Mucosa of stomach (tissue), 1 donor: ENCODE measurements around the gene SH3PXD2B.

ENCODE experiments used
- H3K27me3 ChIP-seq: one replicate; pipeline ENCODE4 v1.7.0; 2013; ENCODE audit warnings: mild to moderate bottlenecking, low read length; ENCODE audit not compliant: control insufficient read depth, insufficient read depth
- H3K36me3 ChIP-seq: one replicate; pipeline ENCODE4 v1.7.0; 2013; ENCODE audit warnings: low read length; ENCODE audit not compliant: control insufficient read depth, insufficient read depth
- H3K4me1 ChIP-seq: one replicate; pipeline ENCODE4 v1.7.0; 2013; ENCODE audit warnings: mild to moderate bottlenecking, low read length; ENCODE audit not compliant: control insufficient read depth, insufficient read depth
- H3K4me3 ChIP-seq: one replicate; pipeline ENCODE4 v1.7.0; 2013; ENCODE audit warnings: low read length
- H3K9ac ChIP-seq: one replicate; pipeline ENCODE4 v1.7.0; 2013; ENCODE audit warnings: mild to moderate bottlenecking, low read length, moderate library complexity
- H3K9me3 ChIP-seq: one replicate; pipeline ENCODE4 v1.7.0; 2013; ENCODE audit warnings: mild to moderate bottlenecking, low read length, moderate library complexity; ENCODE audit not compliant: control insufficient read depth
- donor health status: Pancreatic carcinoma.

SH3PXD2B gene

DNA sequence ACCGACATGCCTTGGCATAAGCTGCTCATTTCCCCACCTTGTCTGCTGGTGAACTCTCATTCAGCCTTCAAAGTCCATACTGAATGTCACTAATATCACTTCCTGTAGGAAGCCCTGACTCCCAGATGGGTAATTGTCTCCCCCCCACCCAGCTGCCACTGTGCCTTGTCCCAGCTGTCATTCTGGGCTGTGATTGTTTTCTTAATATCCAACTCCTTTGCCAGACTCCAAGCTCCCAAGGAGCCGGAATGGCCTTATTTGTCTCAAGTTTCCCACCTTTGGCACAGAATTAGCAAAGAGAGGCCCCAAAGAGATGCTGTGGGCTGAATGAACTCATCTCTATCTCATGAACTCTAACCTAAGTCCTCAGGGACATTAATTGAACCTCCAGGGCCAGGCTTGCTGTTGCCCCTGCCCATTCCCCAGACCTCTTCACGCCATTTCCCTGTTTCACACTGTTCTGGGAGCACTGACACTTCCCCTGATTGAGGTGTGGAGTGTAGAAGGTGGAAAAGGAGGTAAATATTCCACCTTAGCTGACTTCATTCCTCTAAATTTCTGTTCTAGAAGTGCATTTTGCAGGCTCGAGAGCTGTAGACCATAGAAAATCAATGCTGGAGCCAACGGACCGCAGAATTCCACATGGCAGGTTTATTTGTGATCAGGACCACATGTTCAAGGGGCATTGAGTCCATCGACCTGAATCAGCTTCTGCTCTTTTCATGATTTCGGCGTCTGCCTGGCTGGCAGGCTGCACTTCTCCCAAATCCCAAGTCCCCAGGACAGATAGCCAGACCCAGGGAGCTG lies 4.9 kb upstream of the SH3PXD2B start:
- no peaks in the 10 kb centered on the region for H3K27me3 ChIP-seq
- H3K4me1 ChIP-seq: peaks cover 14% of the 10 kb centered on the region
- H3K36me3 ChIP-seq: no peaks in the 10 kb centered on the region
- no peak overlapping the region for H3K4me3 ChIP-seq
- H3K9me3 ChIP-seq: no peaks in the 10 kb centered on the region
- no peak overlapping the region for H3K9ac ChIP-seq

DNA sequence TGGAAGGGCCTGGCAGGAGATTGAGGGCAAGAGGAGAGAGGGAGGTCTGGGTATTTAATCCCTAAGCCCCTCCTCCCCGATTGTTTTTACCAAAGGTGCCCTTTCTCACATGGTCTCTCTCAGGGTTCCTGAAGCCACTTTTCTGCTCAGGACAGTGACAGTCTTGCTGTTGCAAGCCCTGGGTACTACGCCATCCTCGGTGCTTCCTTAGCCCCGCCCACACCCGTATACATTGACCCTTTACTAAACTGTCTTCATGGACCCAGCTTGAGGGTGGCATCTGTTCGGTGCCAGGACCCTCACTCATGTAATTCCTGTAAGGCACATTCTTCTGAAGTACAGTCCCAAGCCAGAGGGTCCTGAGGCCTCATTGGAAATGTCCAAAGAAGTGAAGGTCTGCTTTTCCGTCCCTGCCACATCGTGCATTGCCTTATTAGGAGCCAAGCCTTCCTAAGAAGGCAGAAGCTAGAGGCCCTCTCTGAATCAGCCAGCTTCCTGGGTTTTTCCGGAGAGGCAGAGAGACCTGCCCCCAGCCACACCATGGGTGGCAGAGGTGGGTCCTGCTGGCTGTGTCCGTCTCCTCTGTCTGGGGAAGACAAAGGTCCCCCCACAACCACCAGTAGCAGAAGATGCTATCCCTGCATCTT lies 1.9 kb upstream of the SH3PXD2B start:
- Histone ChIP-seq H3K9ac (no peak overlapping the region), H3K4me3 (no peak overlapping the region), H3K36me3 (no peaks in the 10 kb centered on the region), H3K4me1 (peaks cover 32% of the 10 kb centered on the region), H3K27me3 (no peaks in the 10 kb centered on the region), H3K9me3 (no peaks in the 10 kb centered on the region)

DNA sequence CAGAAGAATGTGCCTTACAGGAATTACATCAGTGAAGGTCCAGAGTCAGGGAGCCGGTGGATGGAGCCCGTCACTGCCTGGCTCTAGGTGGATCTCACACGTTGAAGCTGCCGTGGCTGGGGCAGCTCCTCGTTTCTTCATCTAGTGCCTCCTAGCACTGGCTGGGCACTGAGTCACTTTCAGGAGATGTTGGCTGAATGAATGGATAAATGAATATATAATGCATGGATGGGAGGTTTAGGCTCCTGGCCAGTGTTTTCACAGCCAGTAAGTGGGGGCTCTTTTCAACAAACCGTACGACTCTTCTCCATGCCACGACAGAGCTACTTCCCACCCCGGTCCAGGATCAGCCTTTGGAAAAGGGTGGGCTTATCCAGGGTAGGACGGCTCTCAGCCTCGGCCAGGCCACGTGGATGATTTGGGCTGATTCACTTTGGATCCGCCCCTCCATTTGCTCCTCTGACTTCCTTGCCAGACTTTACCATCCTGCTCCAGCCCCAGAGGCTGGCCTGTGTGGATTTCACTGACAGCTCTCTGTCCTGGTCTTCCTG lies 1.3 kb upstream of the SH3PXD2B start:
- no peaks in the 10 kb centered on the region for H3K27me3 ChIP-seq
- peaks cover 32% of the 10 kb centered on the region for H3K4me1 ChIP-seq
- H3K9me3 ChIP-seq: no peaks in the 10 kb centered on the region
- H3K4me3 ChIP-seq: no peak overlapping the region
- no peaks in the 10 kb centered on the region for H3K36me3 ChIP-seq
- H3K9ac ChIP-seq: no peak overlapping the region

DNA sequence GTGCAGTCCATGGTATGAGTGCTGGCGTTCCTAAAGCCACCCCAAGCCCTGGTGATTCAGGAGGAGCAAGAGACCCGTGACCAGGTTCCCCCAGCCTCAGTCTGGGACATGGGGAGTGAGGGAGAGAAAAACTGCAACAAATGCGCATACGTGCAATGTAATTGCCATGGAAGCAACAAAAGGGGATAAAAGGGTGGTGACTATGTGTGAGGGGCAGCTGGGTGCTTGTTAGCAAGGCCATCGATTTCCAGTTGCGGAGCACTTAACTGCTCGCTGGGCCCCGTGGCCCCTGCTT lies 709 bp upstream of the SH3PXD2B start:
- H3K9me3 ChIP-seq: no peaks in the 10 kb centered on the region
- no peaks in the 10 kb centered on the region for H3K27me3 ChIP-seq
- H3K4me3 ChIP-seq: no peak overlapping the region
- peaks cover 32% of the 10 kb centered on the region for H3K4me1 ChIP-seq
- H3K9ac ChIP-seq: peak overlapping the region; percentile 38
- H3K36me3 ChIP-seq: no peaks in the 10 kb centered on the region

DNA sequence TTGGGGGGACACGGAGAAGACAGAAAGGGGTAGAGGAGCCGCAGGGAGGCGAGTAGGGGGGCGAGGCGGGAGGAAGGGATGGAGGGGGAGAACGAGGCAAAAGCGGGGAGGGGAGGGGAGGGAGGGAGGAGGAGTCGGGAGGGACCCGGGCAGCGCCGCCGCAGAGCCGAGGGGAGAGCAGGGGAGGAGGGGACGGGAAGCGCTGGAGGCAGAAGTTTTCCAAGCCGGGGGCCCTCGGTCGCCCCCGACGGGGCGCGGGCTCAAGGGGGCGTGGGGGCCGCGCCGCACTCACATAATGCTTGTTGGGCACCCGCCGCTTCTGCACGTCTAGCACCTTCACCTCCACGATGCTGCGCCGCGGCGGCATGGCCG lies 353 bp downstream of the SH3PXD2B start:
- Histone ChIP-seq H3K9ac (peak overlapping the region; percentile 90), H3K4me1 (peaks cover 32% of the 10 kb centered on the region), H3K27me3 (no peaks in the 10 kb centered on the region), H3K4me3 (peak overlapping the region; percentile 76), H3K36me3 (no peaks in the 10 kb centered on the region), H3K9me3 (no peaks in the 10 kb centered on the region)

DNA sequence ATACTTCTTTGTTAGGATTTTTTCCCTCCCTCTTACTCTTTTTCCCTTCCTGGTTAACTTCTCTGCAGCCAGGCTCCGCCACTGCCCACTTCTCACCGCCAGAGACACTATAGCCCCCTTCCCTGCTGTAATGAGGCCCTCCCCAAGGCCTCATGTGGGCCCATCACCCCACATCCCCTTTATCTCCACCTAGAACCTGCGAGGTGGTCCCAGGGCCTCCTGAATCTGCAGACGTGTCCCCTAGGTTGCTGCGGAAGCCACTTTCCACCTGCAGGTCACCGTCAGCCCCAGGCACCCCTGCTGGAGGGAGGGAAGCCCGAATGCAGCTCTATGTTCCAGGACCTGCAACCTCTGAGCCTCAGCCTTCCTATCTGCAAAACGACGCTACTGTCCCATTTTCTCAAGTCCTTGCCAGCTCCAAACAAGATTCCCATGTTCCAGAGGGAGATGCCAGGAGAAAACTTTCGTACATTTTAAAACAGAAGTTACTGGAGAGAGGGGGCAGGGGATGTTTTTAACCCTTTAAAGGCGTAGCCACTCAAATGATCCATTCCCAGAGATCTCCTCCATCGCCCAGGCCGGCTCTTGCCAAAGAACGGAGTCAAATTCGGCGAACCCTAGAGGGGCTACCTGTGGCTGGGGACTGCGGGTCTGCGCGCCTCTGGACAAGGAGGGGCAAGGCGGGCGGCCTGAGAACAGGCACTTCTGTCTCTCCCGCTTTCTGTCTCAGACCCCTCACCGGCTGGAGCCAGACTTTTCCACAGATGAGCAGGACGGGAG lies 929 bp downstream of the SH3PXD2B start:
- Histone ChIP-seq H3K27me3 (no peaks in the 10 kb centered on the region), H3K4me1 (peaks cover 32% of the 10 kb centered on the region), H3K9me3 (no peaks in the 10 kb centered on the region), H3K4me3 (peak overlapping the region; percentile 76), H3K9ac (peak overlapping the region; percentile 90), H3K36me3 (no peaks in the 10 kb centered on the region)

DNA sequence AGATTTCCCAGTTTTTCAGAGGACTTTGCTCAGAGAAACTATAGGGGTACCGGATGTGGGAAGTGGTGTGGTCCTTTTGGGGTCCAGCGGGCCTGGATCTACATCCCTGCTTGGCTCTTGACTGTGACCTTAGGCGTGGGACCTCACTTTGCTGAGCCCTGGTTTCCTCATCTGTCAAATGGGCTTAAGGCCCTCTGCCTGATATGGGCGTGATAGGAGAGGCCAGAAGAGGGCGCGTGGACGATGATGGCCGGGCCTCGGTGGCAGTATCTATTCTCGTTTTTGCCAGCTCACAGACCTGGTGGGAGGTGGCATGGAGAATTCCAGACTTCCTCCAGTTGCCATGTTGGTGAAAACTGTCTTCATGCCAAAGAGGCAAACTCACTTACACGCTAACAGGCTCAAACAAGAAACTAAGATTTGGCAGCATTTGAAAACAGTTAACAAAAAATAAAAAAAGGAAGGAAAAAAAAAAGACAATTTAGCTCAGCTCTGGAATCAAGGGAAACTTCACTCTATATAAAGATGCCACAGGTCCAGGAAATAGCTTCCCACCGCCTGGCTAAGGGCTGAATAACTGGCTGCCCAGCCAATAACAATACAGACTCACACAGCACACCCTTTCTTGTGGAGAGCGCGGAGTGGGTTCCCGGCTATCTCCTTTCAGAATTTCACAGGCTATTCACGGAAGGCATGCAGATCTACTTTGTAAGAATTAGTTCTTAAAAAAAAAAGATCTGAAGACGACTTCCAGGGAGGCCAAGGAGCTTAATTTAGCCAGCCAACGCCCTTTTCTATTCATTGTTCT lies 1.7 kb downstream of the SH3PXD2B start:
- peak overlapping the region; percentile 90 for H3K9ac ChIP-seq
- no peaks in the 10 kb centered on the region for H3K9me3 ChIP-seq
- H3K27me3 ChIP-seq: no peaks in the 10 kb centered on the region
- peak overlapping the region; percentile 76 for H3K4me3 ChIP-seq
- H3K4me1 ChIP-seq: peaks cover 32% of the 10 kb centered on the region
- H3K36me3 ChIP-seq: no peaks in the 10 kb centered on the region

DNA sequence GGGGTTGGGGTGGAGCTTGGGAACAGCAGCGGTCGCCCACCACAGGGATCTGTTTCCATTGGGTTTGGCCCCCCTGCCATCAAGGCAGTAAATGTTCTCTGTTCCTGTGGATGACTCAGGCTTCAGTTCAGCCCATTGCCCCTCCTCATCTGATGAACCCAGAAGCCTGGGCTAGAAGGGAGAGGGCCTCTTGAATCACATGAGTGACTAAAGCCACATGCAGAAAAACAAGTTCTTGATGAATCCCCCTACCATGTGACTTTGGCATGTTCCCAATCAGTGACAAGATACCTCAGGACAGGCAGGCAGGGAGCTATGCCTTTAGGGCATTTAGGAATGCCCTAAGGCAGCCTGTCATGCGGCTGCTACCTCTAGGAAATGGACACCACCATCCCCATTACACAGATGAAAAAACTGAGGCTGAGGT lies 2.5 kb downstream of the SH3PXD2B start:
- Histone ChIP-seq H3K9ac (no peak overlapping the region), H3K27me3 (no peaks in the 10 kb centered on the region), H3K9me3 (no peaks in the 10 kb centered on the region), H3K36me3 (no peaks in the 10 kb centered on the region), H3K4me1 (peaks cover 35% of the 10 kb centered on the region), H3K4me3 (no peak overlapping the region)

DNA sequence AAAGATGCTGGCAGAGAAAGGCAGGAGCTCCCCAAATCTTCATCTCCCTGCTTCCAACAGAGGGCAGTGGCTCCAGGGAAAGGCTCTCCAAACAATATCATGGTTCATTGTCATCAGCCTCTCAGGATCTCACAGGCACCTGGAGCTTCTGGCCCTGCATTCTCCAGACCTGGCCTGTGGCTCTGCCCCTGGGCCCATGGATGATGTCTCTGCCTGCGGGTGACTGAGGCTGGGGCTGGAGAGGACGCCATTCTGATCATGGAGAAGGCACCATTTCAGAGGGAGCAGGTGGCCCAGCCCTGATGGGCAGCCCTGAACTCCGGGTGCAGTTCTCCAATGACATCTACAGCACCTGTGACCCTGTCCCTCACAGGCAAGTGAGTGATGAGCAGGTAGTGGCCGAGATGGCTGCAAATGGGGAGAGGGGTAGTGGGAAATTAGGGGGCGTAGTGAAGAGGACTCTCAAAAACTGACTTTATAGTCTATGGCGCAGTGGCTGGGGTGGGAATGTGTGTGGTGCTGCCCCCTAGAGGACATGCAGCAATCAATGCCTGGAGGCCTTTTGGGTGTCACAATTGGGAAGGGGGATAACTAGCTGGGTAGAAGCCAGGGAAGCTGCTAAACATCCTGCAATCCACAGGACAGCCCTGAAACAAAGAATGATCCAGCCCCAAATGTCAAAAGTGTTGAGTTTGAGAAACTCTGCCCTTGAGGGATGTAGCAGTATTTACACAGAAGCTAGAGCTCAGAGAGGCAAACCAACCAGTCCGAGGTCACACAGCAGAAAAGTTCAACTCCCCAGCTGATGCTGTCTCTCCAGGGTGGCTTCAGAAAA lies 3.2 kb downstream of the SH3PXD2B start:
- H3K27me3 ChIP-seq: no peaks in the 10 kb centered on the region
- no peak overlapping the region for H3K4me3 ChIP-seq
- H3K9me3 ChIP-seq: no peaks in the 10 kb centered on the region
- peaks cover 33% of the 10 kb centered on the region for H3K4me1 ChIP-seq
- H3K36me3 ChIP-seq: no peaks in the 10 kb centered on the region
- no peak overlapping the region for H3K9ac ChIP-seq

DNA sequence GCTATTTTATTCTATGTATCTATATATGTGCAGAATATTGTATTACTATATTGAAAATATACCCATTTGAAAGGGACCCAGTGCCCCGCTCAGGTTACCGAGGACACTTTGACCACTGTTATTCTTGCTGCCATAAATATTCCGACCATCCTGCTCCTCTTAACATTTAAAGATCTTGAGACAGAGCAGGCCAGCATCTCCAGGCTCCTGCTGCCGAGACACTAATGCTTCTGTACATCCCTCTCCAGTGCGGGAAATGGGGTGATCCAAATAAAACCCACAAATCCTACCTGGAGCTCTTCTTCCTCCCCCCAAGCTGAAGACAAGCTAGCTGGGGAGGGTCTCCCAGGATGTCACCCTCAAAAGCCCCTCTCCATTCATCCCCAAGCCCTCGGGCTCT lies 3.9 kb downstream of the SH3PXD2B start:
- Histone ChIP-seq H3K27me3 (no peaks in the 10 kb centered on the region), H3K4me3 (no peak overlapping the region), H3K9me3 (no peaks in the 10 kb centered on the region), H3K36me3 (no peaks in the 10 kb centered on the region), H3K4me1 (peaks cover 28% of the 10 kb centered on the region), H3K9ac (no peak overlapping the region)

DNA sequence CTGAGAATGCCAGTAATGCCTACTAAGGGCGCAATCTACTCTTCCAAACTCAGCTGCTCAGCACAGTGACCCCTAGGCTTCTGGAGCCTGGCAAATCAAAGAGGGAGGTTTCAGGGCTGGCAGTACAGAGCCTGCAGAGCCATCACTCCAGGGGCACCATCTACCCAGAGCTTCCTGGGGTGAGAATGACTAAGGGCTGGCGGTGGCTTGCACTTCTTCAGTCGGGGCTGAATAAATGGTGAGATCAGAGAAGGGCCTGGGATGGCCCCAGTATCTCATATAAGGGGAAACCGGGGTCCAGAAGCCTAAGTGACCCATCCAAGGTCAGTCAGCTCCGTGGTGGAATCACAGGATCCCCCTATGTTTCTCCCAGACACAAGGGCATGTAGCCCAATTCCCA lies 5.3 kb downstream of the SH3PXD2B start:
- Histone ChIP-seq H3K4me3 (no peak overlapping the region), H3K27me3 (no peaks in the 10 kb centered on the region), H3K36me3 (no peaks in the 10 kb centered on the region), H3K9ac (no peak overlapping the region), H3K9me3 (no peaks in the 10 kb centered on the region), H3K4me1 (peaks cover 31% of the 10 kb centered on the region)
